Activated CD4-positive, alpha-beta memory T cell treated with anti-CD3 and anti-CD28 coated beads, Interleukin-2, amount 10 ng/mL, durations not matched to agents 7 days and 5 days (primary cell): Measurements from ENCODE around the gene VAPA. TPM values are rescaled to one million over a fixed set of nuclear protein-coding genes. Genes with fewer than 3 reads are reported as not detected.

ENCODE experiments used
- CTCF ChIA-PET: fragments of 350-600 bp; sonication (Branson Sonifier 250); formaldehyde crosslinking; loops from one replicate; lab custom pipeline; 2021; ENCODE audit warnings: antibody characterized with exemption, inconsistent platforms; lab: Charles Lee
- POLR2A ChIA-PET: fragments of 350-600 bp; sonication (Branson Sonifier 250); formaldehyde crosslinking; loops from one replicate; lab custom pipeline; 2021; ENCODE audit warnings: antibody characterized with exemption; lab: Charles Lee
- DNase-seq: peaks from one replicate; pipeline ENCODE4 v3.0.0-alpha.2; 2020
- H3K27ac Mint-ChIP-seq: one replicate; pipeline ENCODE4 v1.8.0; 2021; ENCODE audit warnings: mild to moderate bottlenecking, mixed read lengths
- H3K27me3 Mint-ChIP-seq: one replicate; pipeline ENCODE4 v1.8.0; 2021; ENCODE audit warnings: mixed read lengths
- H3K36me3 Mint-ChIP-seq: one replicate; pipeline ENCODE4 v1.8.0; 2021; ENCODE audit warnings: low read depth, mixed read lengths
- H3K4me1 Mint-ChIP-seq: one replicate; pipeline ENCODE4 v1.8.0; 2021; ENCODE audit warnings: mixed read lengths
- H3K4me3 Mint-ChIP-seq: one replicate; pipeline ENCODE4 v1.8.0; 2021; ENCODE audit warnings: mild to moderate bottlenecking, mixed read lengths
- H3K9me3 Mint-ChIP-seq: one replicate; pipeline ENCODE4 v1.8.0; 2021; ENCODE audit warnings: mixed read lengths
- total RNA-seq, 2 experiments: library from RNA; stranded (reverse); gene quantifications; one replicate each; pipeline ENCODE4 v1.2.3, GENCODE V29; 2021

The VAPA gene
- total RNA-seq, 2 experiments from 2014 or later = 132 to 142 TPM

DNA sequence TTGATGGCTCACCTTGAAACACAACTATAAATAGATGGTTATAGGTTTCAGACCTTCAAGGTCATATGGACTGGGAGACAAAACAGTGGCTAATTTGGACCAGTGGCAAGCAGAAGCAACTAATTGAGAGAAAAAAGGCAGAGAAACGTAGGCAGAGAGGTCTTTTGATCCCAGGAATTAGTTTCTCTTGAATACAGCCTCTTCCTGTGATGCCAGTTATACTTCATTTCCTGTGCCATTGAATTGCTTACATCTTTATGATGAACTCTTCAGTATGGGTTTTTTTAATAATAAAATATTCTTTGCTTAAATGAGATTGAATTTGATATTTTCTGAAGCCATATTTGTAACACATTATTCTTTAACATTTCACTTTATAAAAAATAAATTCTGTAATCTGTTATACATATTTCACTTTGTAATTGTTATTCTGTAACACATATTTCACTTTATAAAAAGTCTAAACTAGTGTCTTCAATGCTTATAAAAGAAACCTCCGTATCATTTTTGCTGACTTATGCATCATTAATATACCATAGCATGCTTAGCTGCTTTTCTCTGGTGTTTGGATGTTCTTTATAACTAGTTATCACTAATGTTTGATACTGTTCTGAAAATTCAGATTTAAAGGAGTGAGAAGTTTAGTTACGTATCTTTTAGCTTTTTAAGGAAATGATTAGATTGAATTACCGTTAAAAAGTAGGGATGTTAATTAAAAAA is 8.9 kb downstream of the VAPA start:
- Mint-ChIP-seq H3K27me3 (no peaks in the 10 kb centered on the region), H3K4me1 (peaks cover 35% of the 10 kb centered on the region), H3K4me3 (no peak overlapping the region), H3K36me3 (no peaks in the 10 kb centered on the region), H3K9me3 (no peaks in the 10 kb centered on the region), H3K27ac (no peak overlapping the region)
- CTCF ChIA-PET = interaction anchor here (0.6 to 1.5 kb wide), 3 partner anchors 9 to 247 kb away, joined by 3 to 5 read pairs (median 3); partner anchors contain the start of gene VAPA
- DNase-seq = no peak
- POLR2A ChIA-PET = interaction anchor here (0.8 to 1.3 kb wide), 3 partner anchors 8 to 9 kb away, joined by 3 to 6 read pairs (median 4); partner anchors contain the start of gene VAPA

DNA sequence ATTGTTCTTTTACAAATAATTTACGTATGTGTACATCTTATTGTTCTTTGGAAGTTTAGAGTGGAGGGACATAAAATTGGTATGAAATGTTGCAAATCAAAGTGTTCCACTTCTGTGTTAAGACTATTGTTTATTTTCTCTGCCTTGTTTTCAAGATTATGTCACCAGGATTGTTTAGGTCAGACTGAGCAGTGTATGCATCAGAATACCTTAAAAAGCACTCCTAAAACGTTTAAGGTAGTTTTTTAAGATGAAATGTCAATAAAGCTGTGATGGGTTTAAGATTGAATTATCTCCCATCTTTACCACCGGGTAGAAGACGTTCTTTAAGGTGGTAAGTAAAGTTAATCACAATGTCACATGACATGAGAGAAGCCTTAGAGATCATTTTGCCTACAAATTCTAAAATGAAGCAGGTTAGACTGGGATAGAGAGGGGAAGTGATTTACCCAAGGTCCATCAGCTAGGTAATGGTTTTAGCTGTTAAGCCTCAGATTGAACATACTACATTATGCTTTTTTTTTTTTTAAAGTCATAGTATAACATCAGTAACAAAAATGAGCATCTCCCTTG is 10.6 kb downstream of the VAPA start:
- peaks cover 42% of the 10 kb centered on the region for H3K4me1 Mint-ChIP-seq
- no peaks in the 10 kb centered on the region for H3K27me3 Mint-ChIP-seq
- no peak overlapping the region for H3K4me3 Mint-ChIP-seq
- no peaks in the 10 kb centered on the region for H3K9me3 Mint-ChIP-seq
- no peaks in the 10 kb centered on the region for H3K36me3 Mint-ChIP-seq
- ChIA-PET POLR2A (interaction anchor here (0.8 to 0.9 kb wide), 2 partner anchors 9 to 11 kb away, joined by 3 to 4 read pairs; partner anchors contain the start of gene VAPA), CTCF (interaction anchor here (0.7 to 1.5 kb wide), 2 partner anchors 9 to 11 kb away, joined by 3 to 5 read pairs; partner anchors contain the start of gene VAPA)
- no peak for DNase-seq
- no peak overlapping the region for H3K27ac Mint-ChIP-seq

DNA sequence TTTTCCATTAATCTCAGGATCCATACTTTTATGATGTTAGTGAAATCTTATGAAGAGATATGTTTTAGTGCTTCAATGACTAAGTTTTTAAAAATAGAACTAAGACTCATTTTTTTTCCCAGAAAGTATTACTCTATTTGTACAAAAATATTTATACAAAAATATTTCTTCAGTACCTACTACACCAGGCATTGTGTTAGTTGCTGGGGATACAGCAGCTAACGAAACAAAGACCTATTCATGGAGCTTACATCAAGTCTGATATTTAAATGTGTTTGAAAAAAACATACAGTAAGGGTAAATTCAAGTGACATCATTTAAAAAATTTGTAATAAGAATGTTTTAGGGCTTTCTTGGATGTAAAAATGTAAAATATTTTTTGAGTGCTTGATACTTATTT is 11.6 kb downstream of the VAPA start:
- Mint-ChIP-seq H3K27ac (no peak overlapping the region), H3K27me3 (no peaks in the 10 kb centered on the region), H3K36me3 (no peaks in the 10 kb centered on the region), H3K4me1 (peaks cover 43% of the 10 kb centered on the region), H3K4me3 (no peak overlapping the region), H3K9me3 (no peaks in the 10 kb centered on the region)
- CTCF ChIA-PET = no interaction called here
- POLR2A ChIA-PET = interaction anchor here (1.3 kb wide), 1 partner anchor 10 kb away, joined by 6 read pairs; no protein-coding TSS in a partner anchor
- no peak for DNase-seq

DNA sequence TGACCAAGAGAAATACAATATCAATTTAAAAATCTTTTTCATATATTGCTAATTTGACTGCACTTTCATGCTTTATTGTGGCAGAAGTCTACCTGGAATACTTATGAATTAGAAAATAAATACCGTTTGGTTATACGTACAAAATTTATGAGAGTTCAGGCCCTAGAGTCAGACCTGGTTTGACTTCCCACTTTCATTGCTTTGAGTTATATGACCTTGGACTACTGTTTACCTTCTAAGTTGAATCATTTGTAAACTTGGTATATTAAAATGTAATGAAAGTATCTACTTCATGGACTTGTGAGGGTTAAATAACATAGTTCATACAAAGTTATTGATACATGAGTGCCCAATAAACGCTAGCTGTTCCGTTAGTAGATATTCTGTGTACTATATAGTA is 12.0 kb downstream of the VAPA start:
- Mint-ChIP-seq H3K36me3 (no peaks in the 10 kb centered on the region), H3K27me3 (no peaks in the 10 kb centered on the region), H3K9me3 (no peaks in the 10 kb centered on the region), H3K4me1 (peaks cover 44% of the 10 kb centered on the region), H3K4me3 (no peak overlapping the region), H3K27ac (no peak overlapping the region)
- CTCF ChIA-PET = no interaction called here
- no peak for DNase-seq
- POLR2A ChIA-PET = interaction anchor here (0.9 to 1.3 kb wide), 2 partner anchors 11 to 37 kb away, joined by 3 to 6 read pairs; no protein-coding TSS in a partner anchor

DNA sequence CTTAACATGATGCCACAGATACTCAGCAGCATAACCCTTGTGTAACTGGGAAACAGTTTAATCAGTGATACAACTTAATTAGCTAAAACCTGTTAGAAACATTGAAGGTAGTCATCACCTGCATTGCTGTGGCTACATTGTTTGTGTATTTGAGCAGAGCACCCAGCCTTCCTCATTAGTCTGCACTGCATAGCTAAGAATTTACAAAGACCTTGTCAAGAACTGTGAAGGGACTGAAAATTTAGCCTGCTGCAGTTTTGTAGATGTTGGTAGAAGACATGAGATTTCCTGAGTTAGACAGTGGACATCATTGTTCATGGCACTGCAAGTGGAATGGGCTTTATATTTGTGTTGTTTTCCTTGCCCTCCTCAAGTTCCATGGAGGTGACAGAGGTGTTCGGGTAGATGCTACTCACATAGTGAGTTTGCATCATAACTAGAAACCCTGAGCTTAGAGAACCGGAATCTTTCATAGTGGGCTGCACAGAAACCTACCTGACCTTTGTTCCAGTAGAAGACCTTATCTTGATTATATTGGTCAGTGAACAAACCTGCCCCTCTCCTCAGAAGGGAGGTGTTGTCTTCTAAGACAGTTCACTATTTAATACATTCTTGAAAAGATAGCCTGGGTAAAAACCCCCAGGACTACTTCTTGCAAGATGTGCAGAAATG is 12.5 kb downstream of the VAPA start:
- H3K36me3 Mint-ChIP-seq = no peaks in the 10 kb centered on the region
- H3K9me3 Mint-ChIP-seq = no peaks in the 10 kb centered on the region
- POLR2A ChIA-PET = interaction anchor here (0.6 to 1.5 kb wide), 6 partner anchors 11 to 65 kb away, joined by 3 to 7 read pairs (median 4); partner anchors contain the start of gene VAPA
- H3K27me3 Mint-ChIP-seq = no peaks in the 10 kb centered on the region
- no peak for DNase-seq
- peaks cover 44% of the 10 kb centered on the region for H3K4me1 Mint-ChIP-seq
- H3K4me3 Mint-ChIP-seq = no peak overlapping the region
- no peak overlapping the region for H3K27ac Mint-ChIP-seq
- CTCF ChIA-PET = no interaction called here

DNA sequence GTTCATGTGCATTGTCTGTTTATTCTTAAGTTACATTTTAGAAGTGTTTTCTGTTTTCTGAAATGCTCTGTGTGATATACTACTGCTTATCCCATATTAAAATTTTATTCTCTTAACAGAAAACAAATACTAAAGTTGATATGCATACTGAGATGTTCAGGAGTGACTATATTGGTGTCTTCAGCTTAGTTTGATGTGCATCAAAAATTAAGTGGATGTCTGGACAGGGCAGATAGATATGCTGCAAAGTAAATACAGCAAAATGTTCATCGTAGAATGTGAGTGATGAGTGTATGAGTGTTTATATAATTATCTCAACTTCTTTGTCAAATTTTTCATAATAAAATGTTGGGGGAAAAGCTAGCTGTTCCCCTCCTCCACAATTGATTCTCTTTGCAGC is 13.2 kb downstream of the VAPA start:
- ChIA-PET CTCF (interaction anchor here (1.0 kb wide), 1 partner anchor 12 kb away, joined by 3 read pairs; no protein-coding TSS in a partner anchor), POLR2A (interaction anchor here (0.6 to 1.5 kb wide), 4 partner anchors 11 to 66 kb away, joined by 3 to 7 read pairs (median 4); partner anchors contain the start of gene VAPA)
- no peak overlapping the region for H3K4me3 Mint-ChIP-seq
- H3K4me1 Mint-ChIP-seq = peaks cover 46% of the 10 kb centered on the region
- no peak overlapping the region for H3K27ac Mint-ChIP-seq
- H3K36me3 Mint-ChIP-seq = peaks cover 2% of the 10 kb centered on the region
- no peaks in the 10 kb centered on the region for H3K9me3 Mint-ChIP-seq
- DNase-seq = no peak
- H3K27me3 Mint-ChIP-seq = no peaks in the 10 kb centered on the region

DNA sequence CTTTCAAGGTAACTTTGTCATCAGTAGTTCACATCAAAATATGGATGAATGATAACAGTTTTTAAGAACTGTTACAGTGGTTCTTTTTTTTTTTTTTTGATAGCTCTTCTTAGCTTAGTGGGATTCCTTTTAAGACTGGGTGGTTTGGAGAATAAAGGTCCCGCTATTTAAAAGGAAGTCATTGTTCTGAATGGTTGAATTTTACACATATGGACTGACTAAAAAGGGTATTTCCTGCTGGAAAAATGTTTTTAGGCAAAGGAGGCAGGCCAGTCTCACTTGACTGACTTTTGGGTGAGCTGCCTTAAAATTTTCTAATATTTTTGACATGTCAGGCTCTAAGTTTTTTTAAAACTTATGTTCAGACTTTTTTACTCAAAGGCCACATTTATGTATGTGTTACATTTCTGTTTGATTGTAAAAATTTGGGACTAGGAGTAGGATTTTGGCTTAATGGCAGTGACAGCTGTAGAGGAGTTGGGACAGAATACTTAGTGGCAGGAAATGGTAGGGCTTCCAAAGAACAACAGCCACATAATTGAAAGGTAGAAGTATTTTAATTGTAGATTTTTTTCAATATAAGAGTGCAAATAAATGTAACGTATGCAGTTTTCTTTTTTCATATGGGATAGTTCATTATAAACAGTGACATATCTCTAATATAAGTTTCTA is 13.7 kb downstream of the VAPA start:
- peaks cover 40% of the 10 kb centered on the region for H3K4me1 Mint-ChIP-seq
- H3K9me3 Mint-ChIP-seq = no peaks in the 10 kb centered on the region
- no peak for DNase-seq
- no peak overlapping the region for H3K27ac Mint-ChIP-seq
- no peaks in the 10 kb centered on the region for H3K27me3 Mint-ChIP-seq
- ChIA-PET CTCF (interaction anchor here (1.0 kb wide), 1 partner anchor 12 kb away, joined by 3 read pairs; no protein-coding TSS in a partner anchor), POLR2A (interaction anchor here (0.7 to 1.5 kb wide), 2 partner anchors 12 to 14 kb away, joined by 4 to 7 read pairs; partner anchors contain the start of gene VAPA)
- H3K4me3 Mint-ChIP-seq = no peak overlapping the region
- peaks cover 6% of the 10 kb centered on the region for H3K36me3 Mint-ChIP-seq

DNA sequence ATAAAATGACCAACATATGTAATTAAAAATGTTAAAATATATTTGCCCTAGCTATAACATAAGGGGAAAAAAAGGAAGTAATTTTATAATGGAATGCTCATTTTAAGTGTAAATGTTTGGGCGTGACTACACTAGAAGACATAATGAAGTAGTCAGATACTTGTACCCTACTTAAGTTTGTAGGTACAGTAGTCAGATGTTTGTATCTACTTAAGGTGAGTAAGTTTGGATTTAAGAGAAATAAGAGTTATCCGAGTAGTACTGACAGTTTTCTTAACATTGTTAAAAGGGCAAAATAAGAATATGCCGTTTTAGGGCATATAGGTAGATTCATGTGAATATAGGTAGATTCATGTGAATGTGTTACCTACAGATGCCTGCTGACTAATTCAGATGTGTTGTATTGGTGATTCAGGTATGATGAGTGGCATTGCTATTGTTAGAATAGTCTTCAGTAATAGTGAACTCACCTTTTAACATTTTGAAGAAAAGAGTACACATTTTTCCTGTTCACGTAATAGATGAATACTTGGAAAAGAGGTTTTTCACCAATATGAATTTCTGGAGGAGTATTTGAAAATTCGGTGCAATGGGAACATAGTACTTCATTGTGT is 14.9 kb downstream of the VAPA start:
- Mint-ChIP-seq H3K9me3 (no peaks in the 10 kb centered on the region), H3K4me1 (peaks cover 33% of the 10 kb centered on the region), H3K4me3 (no peak overlapping the region), H3K27me3 (no peaks in the 10 kb centered on the region), H3K36me3 (peaks cover 11% of the 10 kb centered on the region), H3K27ac (no peak overlapping the region)
- DNase-seq = no peak
- ChIA-PET CTCF (no interaction called here), POLR2A (no interaction called here)

DNA sequence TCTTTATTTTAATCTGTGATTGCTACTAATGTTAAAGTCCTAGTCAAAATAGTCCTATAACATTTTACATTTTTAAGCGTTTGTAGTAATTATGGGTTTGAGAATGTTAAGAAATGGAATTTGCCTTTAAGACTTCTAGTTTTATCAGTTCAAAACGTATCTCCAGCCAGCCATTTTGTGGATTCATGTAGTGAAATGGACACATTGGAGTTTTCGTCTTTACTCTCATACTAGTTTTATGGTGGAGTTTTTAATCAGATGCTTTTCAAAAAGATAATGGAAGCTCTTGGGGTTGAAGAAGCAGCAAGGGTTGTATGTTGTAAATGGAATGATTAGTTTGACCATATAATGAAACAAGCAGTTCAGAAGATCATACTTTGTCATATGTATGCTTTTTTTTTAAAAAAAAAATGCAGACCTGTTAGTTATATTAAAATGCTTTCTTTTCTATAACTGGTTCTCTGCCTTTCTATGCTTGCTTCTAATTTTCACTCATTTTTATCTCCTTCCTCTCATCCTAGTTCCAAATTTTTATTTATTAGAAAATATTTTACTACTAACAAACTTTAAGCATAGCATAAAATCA is 16.6 kb downstream of the VAPA start:
- H3K36me3 Mint-ChIP-seq = peaks cover 14% of the 10 kb centered on the region
- H3K27me3 Mint-ChIP-seq = no peaks in the 10 kb centered on the region
- no peak for DNase-seq
- H3K4me3 Mint-ChIP-seq = no peak overlapping the region
- no peaks in the 10 kb centered on the region for H3K9me3 Mint-ChIP-seq
- H3K4me1 Mint-ChIP-seq = peaks cover 24% of the 10 kb centered on the region
- H3K27ac Mint-ChIP-seq = no peak overlapping the region
- ChIA-PET CTCF (no interaction called here), POLR2A (no interaction called here)

DNA sequence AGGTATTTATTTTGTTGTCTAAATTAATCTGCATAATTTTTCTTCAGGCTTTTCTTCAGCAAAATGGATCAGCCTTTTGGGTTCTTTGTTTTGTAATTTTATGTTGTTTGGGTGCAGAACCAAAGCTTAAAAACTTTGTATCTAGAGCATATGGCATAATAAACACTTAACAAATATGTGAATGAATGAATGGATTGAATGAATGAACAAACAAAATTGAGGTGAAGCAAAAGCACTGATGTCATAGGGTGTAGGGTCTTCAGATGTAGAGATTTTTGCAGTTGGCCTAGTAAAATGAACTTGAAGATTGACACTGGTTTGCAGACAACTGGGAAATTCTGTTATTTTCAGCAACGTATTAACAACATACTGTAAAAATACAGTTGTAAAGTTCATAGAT is 17.3 kb downstream of the VAPA start:
- DNase-seq = no peak
- no peaks in the 10 kb centered on the region for H3K9me3 Mint-ChIP-seq
- H3K27ac Mint-ChIP-seq = no peak overlapping the region
- ChIA-PET POLR2A (no interaction called here), CTCF (no interaction called here)
- no peaks in the 10 kb centered on the region for H3K27me3 Mint-ChIP-seq
- no peak overlapping the region for H3K4me3 Mint-ChIP-seq
- H3K4me1 Mint-ChIP-seq = peaks cover 24% of the 10 kb centered on the region
- peaks cover 14% of the 10 kb centered on the region for H3K36me3 Mint-ChIP-seq

DNA sequence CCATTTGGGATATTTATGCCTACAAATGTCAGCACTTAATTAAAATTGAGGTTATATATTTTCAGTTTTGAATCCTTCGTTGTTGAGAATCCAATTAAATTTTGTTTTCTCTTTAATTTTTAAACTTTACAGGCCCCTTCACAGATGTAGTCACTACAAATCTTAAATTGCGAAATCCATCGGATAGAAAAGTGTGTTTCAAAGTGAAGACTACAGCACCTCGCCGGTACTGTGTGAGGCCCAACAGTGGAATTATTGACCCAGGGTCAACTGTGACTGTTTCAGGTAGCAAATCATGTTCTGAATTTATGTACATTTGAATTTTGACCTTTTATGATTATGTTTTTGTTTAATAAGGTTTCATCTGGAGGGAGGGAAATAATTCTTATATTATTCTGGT is 17.9 kb downstream of the VAPA start:
- no peak for DNase-seq
- Mint-ChIP-seq H3K4me3 (no peak overlapping the region), H3K9me3 (no peaks in the 10 kb centered on the region), H3K36me3 (peaks cover 18% of the 10 kb centered on the region), H3K27ac (no peak overlapping the region), H3K27me3 (no peaks in the 10 kb centered on the region), H3K4me1 (peaks cover 20% of the 10 kb centered on the region)
- CTCF ChIA-PET = no interaction called here
- POLR2A ChIA-PET = no interaction called here

DNA sequence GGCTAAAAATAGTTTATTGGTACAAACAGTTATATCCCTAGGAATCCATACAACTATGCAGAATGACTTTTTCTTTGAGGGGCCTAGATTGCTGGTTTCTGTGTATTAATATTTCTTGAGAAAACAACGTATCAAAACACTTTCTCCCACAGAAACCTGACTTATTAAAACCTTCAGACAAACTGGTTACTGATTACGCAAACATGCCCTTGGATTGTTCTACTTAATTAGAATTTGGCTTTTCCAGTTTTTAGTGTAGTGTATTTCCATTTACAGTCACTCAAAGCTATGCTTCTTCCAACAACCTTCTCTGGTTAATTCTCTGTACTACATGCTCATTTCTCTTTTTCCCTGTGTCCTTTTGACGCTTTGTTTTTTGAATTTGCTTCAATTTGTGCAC is 20.0 kb downstream of the VAPA start:
- no peak for DNase-seq
- no peak overlapping the region for H3K4me3 Mint-ChIP-seq
- CTCF ChIA-PET = no interaction called here
- H3K27ac Mint-ChIP-seq = no peak overlapping the region
- H3K36me3 Mint-ChIP-seq = peaks cover 33% of the 10 kb centered on the region
- no peaks in the 10 kb centered on the region for H3K27me3 Mint-ChIP-seq
- POLR2A ChIA-PET = no interaction called here
- peaks cover 7% of the 10 kb centered on the region for H3K4me1 Mint-ChIP-seq
- H3K9me3 Mint-ChIP-seq = no peaks in the 10 kb centered on the region
